ENCODE data around the gene ZSCAN9.

Gene ZSCAN9

DNA sequence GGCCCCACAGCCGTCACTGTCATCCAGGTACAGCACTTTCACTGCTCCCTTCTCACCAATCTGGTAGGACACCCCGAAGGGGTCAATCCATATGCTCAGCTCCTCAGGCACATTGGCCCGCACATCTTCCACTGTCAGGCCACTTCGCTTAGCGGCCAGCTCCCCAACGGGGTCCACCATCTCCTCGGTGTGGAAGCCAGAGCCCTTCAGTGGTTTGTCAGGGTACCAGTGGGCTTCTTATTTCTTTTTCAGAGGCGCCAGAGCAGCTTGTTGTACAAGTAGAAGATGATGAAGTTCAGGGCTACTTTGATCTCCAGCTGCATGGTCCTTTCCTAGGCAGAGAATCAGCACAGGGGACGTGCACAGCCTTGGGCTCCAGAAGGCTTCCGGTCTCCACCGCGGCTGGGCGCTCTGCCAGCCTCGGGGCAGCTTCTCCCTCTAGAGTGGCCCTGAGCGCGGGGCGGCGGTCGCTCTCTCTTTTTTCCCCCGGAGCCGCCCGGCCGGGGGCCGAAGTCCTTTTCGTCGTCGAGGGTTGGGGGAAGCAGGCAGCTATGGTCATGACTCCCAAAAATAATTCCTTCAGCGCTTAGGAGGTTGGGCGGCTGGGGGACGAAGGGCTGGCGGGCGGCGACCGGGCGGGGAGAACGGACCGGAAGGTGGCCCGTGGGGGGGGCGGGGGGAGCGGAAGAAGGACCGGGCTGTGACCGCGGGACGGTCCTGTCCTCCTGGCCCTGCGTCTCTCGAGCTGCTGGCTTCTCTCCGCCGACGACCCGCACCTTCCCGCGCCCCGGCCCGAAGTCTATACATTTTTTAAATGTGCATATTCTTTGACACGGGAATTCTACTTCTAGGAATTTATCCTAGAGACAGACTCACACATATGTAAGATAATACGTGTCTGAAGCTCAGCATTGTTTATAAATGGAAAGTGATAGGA lies 6.5 kb upstream of the ZSCAN9 start:
- DNase-seq: peak; percentile 52
- in situ Hi-C loops (cut with HindIII; ENCODE audit: low pct_ligation_motif_present, low pct_unique_long_range_greater_than_20kb, low sequenced_read_pairs): no loop called here

DNA sequence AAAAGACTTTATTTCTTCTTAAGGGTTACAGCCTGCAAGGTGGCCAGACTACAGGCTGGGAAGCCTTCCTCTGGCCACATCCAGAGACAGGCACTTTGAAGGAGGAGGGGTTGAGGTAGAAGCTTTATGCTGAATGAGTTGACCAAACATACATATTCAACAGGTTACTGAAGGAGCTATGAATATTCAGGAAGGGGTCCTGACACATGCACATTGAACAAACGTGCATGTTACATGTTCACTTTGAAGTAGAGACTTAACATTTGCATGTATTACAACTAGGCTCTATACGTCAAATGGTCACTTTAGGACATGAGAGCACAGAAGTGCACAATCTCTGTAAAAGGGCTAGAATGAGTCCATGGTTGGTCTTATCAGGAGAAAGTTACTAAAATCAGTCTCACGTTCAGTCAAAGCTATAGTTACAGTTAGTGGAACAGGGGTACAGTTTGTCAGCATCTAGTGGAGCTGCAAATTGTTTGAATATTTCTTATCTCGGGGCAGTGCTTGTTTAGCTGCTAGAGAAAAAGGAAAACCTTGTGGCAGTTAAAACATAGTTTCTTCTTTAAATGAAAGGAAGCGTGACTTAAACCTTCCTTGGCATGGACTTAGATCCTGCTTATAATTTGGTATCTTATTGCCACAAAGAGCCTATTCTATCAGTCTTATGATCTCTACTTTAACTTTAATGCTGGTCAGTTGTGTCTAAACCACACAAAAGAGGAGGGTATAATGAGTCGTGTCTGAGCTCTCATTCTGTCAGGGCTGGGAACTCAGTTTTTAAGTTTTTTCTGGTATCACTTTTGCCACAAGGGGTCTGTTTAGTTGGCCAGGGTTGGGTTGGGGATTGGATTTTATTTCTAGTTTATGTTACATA lies 4.6 kb upstream of the ZSCAN9 start:
- in situ Hi-C loops (cut with HindIII; ENCODE audit: low pct_ligation_motif_present, low pct_unique_long_range_greater_than_20kb, low sequenced_read_pairs): no loop called here
- DNase-seq: no peak

DNA sequence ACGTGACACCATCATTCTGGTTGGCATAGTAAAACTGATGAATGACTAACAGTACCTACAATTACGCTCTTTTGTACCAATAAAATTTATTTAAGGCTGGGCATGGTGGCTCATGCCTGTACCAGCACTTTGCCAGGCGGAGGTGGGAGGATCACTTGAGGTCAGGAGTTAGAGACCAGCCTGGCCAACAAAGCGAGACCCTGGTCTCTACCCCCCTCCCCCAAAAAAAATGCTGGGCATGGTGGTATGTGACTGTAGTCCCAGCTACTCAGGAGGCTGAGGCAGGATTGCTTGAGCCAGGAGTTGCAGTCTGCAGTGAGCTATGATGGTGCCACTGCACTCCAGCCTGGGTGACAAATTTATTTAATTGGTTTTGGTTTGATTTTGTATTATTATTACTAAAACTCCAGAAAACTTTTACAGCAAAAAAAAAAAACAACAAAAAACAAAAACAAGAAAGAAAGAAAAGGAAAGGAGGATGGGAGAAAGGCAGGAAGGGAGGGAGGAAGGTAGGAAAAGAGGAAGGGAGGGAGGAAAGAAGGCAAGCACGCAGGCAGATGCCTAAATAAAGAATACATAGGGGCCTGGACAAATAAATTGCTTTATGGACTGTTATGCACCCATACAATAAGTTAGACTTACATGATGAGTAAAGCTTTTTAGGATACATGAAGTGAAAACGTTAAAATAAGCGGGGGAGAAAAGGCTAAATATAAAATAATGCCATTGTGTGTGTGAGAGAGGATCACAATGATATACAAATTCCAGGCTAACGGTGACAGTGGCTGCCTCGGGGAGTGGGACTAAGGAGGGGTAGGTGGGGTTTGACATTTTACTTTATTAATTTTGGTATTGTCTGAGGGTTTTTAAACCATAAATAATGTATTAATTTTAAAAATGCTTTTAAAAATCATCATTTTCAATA lies 682 bp upstream of the ZSCAN9 start:
- in situ Hi-C loops (cut with HindIII; ENCODE audit: low pct_ligation_motif_present, low pct_unique_long_range_greater_than_20kb, low sequenced_read_pairs): no loop called here
- DNase-seq: no peak

DNA sequence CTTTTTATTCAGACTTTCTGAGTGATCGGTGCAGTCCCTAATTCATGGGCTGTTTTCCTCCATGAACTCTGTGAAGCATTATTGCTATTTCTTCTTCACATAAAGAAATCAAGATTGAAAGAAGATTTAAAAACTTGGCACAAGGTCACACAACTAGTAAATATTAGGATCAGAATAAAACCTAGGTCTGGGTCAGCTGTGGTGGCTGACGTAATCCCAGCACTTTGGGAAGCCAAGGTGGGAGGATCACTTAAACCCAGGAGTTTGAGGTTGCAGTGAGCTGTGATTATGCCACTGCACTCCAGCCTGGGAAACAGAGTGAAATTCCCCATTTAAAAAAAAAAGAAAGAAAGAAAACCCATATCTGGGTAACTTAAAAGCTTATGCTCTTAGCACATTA lies 1.4 kb downstream of the ZSCAN9 start:
- in situ Hi-C loops (cut with HindIII; ENCODE audit: low pct_ligation_motif_present, low pct_unique_long_range_greater_than_20kb, low sequenced_read_pairs): no loop called here
- no peak for DNase-seq

DNA sequence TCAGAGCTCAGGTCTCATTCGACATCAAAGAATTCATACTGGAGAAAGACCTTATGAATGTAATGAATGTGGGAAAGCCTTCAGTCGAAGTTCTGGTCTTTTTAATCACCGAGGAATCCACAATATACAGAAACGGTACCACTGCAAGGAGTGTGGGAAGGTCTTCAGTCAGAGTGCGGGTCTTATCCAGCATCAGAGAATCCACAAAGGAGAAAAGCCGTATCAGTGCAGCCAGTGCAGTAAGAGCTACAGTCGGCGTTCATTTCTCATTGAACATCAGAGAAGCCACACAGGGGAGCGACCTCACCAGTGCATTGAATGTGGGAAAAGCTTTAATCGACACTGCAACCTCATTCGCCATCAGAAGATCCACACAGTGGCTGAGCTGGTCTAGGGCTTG lies 7.7 kb downstream of the ZSCAN9 start:
- DNase-seq: no peak
- in situ Hi-C loops (cut with HindIII; ENCODE audit: low pct_ligation_motif_present, low pct_unique_long_range_greater_than_20kb, low sequenced_read_pairs): no loop called here

DNA sequence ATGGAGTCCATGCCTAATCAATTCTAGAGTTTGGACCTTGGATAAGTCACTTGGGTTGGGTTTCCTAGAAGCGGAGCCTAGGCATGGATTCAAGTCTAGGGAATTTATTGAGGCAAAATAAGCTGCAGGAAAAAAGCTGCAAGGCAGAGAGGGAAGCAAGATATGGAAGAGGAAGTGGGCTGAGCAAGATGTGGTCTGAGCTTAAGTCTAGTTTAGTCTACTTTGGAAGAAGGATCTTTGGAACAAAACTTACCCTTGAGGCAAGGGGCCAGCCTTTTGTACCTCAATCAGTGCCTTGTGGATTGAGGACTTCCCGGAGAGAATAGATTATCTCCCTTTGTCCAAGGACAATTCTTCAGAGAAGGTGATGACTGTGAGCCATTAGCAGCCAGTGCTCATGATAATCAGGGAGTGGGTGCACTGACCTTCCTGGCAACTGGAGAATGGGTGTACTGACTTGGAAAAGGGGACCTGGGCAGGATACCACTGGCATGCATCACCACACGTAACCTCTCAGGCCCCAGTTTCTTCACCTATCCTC lies 10.9 kb downstream of the ZSCAN9 start:
- in situ Hi-C loops (cut with HindIII; ENCODE audit: low pct_ligation_motif_present, low pct_unique_long_range_greater_than_20kb, low sequenced_read_pairs): no loop called here
- DNase-seq: no peak

DNA sequence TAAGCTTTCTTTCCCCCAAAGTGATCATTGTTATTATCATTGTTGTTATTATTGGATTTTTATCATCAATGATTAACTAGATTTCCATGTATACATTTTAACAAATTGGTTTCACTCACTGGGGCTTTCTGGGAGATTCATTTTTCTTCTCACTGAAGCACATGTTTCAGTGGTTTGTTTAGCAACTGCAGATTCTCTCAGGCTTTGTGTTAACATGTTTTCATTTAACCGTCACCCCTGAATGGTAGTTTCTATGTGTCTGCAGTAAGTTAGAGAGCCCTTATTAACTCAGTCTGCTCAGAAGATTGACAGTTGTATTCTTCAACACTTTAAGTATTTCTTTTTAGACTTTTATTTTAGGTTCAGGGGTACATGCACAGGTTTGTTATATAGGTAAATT lies 14.6 kb downstream of the ZSCAN9 start:
- no peak for DNase-seq
- in situ Hi-C loops (cut with HindIII; ENCODE audit: low pct_ligation_motif_present, low pct_unique_long_range_greater_than_20kb, low sequenced_read_pairs): no loop called here

DNA sequence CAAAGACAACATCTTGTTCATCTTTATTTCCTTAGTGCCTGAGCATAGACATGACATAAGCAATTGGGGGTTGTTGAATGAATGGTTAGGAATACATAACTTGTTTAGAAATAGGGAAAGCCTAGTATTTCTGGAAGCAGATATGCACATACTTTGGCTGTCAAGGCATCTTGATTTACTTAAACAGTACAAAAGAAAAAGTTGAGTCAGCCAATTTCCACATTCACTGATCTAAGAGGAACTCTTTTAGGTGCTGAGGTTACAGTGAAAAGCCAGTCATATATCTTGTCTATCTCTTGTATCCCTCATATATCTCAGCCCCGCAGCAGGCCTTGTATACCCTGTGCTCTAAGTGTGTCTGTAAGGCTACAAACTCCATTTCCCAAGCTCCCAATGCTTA lies 15.4 kb downstream of the ZSCAN9 start:
- in situ Hi-C loops (cut with HindIII; ENCODE audit: low pct_ligation_motif_present, low pct_unique_long_range_greater_than_20kb, low sequenced_read_pairs): no loop called here
- DNase-seq: no peak

DNA sequence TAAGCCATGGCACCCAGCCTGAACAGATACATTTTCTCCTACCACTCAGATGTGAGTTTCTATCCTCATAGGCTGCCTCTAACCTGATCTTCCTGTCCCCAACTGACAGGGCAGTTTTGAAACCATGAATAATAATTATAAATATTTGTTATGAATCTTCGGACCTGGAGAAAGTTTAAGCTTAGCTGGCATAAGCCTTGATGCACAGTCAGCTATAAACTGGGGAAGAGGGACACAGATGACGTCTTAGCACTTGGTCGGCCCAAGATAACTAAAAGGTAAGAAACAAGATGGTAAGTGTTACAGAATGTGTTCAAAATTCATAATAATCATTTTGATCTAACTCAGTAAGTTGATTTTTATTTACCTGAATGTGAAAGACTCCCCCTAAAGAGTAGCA lies 18.9 kb downstream of the ZSCAN9 start:
- DNase-seq: no peak

DNA sequence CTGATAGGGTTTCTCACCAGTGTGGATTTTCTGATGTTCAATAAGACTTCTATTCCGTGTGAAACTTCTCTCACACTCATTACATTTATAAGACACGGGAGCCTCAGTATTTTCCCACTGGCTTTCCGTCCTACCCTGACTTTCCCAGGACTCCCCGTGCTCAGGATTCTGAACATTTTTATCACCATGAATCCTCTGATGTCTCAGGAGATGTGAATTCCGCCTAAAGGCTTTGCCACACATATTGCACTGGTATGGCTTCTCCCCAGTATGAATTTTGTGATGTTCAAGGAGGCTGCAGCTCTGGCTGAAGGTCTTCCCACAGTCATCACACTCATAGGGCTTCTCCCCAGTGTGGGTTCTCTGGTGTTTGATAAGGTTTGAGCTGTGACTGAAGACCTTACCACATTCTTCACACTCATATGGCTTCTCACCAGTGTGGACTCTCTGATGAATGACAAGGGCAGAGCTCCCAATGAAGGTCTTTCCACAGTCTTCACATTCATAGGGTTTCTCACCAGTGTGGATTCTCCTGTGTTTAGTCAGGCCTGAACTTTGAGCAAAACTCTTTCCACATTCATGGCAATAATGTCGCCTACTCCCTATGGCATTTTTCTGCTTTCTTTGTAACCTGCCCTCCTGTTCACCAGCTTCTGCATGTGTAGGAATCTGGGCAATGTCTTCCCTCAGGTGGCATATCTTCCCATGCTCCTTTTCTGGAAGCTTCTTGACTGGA lies 20.3 kb downstream of the ZSCAN9 start:
- in situ Hi-C loops (cut with HindIII; ENCODE audit: low pct_ligation_motif_present, low pct_unique_long_range_greater_than_20kb, low sequenced_read_pairs): no loop called here
- no peak for DNase-seq

More for the DNA sequence above, 18.9 kb downstream of the ZSCAN9 start:
- in situ Hi-C loops (cut with HindIII; ENCODE audit: low pct_ligation_motif_present, low pct_unique_long_range_greater_than_20kb, low sequenced_read_pairs): no loop called here

DNA sequence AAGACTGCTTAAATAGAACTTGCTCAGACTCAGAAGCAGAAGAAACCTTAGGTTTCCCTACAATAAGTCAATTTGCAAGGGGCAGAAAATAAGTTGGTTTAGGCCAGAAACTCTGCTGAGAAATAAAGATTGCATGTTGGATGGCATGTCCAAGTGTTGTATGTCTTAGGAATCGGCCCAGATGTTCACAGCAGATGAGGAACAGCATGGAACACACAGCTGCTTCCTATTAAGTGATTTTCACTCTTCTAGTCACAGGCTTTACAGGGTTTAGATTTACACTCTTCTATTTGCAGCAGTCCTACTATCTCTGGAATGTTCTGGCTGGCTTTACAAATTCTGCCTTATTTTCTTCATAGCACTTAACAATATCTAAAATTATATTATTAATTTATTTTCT lies 23.8 kb downstream of the ZSCAN9 start:
- no peak for DNase-seq
- in situ Hi-C loops (cut with HindIII; ENCODE audit: low pct_ligation_motif_present, low pct_unique_long_range_greater_than_20kb, low sequenced_read_pairs): no loop called here

DNA sequence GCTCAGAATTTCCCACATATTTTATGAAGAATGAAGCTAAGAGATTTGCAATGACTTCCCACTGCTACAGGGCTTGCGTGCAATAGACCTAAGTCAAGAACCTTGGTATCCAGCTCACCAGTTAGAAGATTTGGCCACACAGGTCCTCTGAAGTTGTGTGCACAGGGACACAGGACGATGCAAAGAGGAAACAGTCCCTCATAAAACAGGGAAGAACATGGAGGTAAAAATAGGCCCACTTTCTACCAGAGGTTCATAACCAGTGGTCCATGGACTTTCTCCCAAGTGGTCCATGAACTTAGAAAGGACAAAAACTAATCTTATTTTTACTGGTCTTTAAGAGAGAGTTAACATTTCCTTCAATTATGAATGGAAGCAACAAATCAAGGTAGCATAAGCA lies 25.7 kb downstream of the ZSCAN9 start:
- DNase-seq: no peak
- in situ Hi-C loops (cut with HindIII; ENCODE audit: low pct_ligation_motif_present, low pct_unique_long_range_greater_than_20kb, low sequenced_read_pairs): no loop called here

DNA sequence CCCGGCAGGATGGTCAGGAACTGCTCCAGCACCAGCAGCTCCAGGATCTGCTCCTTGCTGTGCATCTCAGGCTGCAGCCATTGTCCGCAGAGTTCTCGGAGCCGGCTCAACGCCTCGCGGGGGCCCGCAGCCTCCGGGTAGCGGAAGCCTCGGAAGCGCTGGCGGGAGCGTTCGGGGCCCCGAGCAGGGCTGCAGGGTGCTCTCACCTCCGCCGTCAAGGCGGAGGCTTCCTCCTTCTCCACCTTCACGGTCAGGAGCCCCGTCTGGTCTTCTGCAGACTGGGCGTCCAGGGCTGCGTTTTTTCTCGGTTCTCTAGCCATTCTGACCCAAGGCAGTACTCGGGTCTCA lies 26.6 kb downstream of the ZSCAN9 start:
- in situ Hi-C loops (cut with HindIII; ENCODE audit: low pct_ligation_motif_present, low pct_unique_long_range_greater_than_20kb, low sequenced_read_pairs): no loop called here

DNA sequence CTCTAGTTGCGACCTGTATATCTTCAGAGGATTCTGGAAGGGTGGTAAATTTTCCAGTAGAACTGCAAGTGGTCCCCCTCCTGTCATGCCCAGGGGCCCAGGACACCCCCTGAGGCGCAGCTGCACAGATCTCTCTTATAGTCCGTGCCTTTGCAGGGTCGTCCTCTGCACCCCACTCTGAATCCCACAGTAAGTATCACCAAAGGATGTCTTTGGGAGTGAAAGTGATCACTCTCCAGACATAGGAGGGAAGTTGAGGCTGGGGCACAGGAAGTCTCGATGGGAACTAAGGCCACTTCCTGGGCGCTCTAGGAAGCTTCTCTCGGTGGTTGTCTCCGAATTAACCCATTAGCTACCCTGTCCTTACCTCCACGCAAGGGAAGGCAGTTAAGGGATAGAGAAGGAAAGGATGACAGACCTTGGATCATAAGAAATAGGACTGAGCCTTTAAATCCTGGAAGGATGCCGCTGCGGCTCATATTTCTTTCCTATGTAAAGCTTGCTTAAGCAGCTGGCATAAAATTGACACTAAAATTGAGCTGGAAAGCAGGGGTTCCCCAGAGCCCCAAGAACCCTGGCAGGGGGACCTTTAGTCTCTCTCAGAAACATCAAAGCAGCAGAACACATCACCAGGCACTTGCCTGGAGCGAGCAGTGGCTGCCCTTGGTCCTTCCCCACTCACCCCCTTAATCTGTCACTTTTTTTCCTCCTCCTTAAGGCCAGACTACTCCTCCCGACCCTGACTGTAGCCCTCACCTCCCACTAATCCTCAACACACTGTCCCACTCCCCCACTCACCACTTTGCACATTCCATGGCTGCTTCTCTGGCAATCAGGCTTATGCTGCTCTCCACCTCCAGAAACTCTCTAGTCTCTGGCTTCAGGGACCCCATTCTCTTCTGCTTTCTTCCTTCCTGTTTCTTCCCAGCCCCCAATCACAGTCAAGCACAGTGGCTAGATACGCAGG lies 27.2 kb downstream of the ZSCAN9 start, which contains the start of gene ZKSCAN4:
Gene ZKSCAN4, minus strand, starts transcription at position 261 of the 967 bp plus-strand sequence. CDS start 289 bp downstream, outside the sequence.
- in situ Hi-C loops (cut with HindIII; ENCODE audit: low pct_ligation_motif_present, low pct_unique_long_range_greater_than_20kb, low sequenced_read_pairs): no loop called here
- DNase-seq: peak; percentile 84

More for the DNA sequence above, 26.6 kb downstream of the ZSCAN9 start:
- DNase-seq: peak; percentile 15

DNA sequence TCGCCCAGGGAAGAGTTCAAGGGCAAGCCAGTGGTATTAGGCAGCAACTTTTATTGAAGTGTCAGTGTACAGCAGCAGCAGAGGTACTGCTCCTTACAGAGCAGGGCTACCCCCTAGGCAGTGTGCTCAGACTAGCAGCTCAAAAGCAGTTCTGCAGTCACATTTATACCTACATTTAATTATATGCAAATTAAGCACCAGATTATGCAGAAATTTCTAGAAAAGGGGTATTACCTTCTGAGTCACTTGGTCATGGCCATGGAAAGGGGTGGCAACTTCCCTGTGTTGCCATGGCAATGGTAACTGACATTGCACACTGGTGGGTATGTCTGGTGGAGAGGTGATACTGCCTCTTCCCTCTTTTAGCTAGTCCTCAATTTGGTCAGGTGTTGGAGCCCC lies 29.0 kb downstream of the ZSCAN9 start:
- in situ Hi-C loops (cut with HindIII; ENCODE audit: low pct_ligation_motif_present, low pct_unique_long_range_greater_than_20kb, low sequenced_read_pairs): no loop called here
- no peak for DNase-seq

DNA sequence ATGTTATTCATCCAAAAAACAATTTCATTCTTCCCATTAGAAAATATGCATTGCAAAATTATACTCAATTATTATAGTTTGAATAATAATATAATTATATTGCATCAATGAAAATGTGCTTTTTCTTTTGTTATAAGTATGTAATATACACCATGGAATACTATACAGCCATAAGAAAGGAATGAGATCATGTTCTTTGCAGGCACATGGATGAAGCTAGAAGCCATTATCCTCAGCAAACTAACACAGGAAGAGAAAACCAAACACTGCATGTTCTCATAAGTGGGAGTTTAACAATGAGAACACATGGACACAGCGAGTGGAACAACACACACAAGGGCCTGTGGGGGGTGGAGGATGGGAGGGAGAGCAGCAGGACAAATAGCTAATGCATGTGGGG lies 32.0 kb downstream of the ZSCAN9 start:
- in situ Hi-C loops (cut with HindIII; ENCODE audit: low pct_ligation_motif_present, low pct_unique_long_range_greater_than_20kb, low sequenced_read_pairs): no loop called here
- DNase-seq: no peak
